DOHH2 (cell line): Measurements from ENCODE around the gene CUTC.

Experiments used
- H3F3A ChIP-seq: fragments of 200-600 bp; sonication (generic), shearing (Covaris generic); 2 replicates; pipeline ENCODE4 v1.6.0; 2016; ENCODE audit warnings: antibody characterized with exemption, mild to moderate bottlenecking; ENCODE audit not compliant: control insufficient read depth, insufficient read depth
- H3K27ac ChIP-seq: fragments of 200-600 bp; sonication (generic); 2 replicates; pipeline ENCODE4 v1.5.1; 2014; ENCODE audit warnings: low read depth, mild to moderate bottlenecking, low read length, moderate library complexity
- H3K27me3 ChIP-seq: fragments of 200-600 bp; sonication (generic); 2 replicates; pipeline ENCODE4 v1.6.1; 2014; ENCODE audit warnings: mild to moderate bottlenecking, low read length, mixed read lengths; ENCODE audit not compliant: control insufficient read depth
- H3K36me3 ChIP-seq: fragments of 200-600 bp; sonication (generic); 2 replicates; pipeline ENCODE4 v1.6.1; 2014; ENCODE audit warnings: mild to moderate bottlenecking, low read length, moderate library complexity, mixed read lengths; ENCODE audit not compliant: control insufficient read depth
- H3K4me1 ChIP-seq: fragments of 200-600 bp; sonication (generic); 2 replicates; pipeline ENCODE4 v1.6.1; 2014; ENCODE audit warnings: mild to moderate bottlenecking, low read length, mixed read lengths; ENCODE audit not compliant: control insufficient read depth
- H3K4me2 ChIP-seq: fragments of 200-600 bp; sonication (generic); 2 replicates; pipeline ENCODE4 v1.6.0; 2014; ENCODE audit warnings: mild to moderate bottlenecking, low read length, moderate library complexity
- H3K4me3 ChIP-seq: fragments of 200-600 bp; sonication (generic); 2 replicates; pipeline ENCODE4 v1.5.1; 2014; ENCODE audit warnings: mild to moderate bottlenecking, low read length, mixed read lengths
- H3K79me2 ChIP-seq: fragments of 200-600 bp; sonication (generic); 2 replicates; pipeline ENCODE4 v1.6.1; 2014; ENCODE audit warnings: mild to moderate bottlenecking, low read length, mixed read lengths; ENCODE audit not compliant: control insufficient read depth
- H3K9me2 ChIP-seq: fragments of 200-600 bp; sonication (generic); replicated peaks from 2 replicates; pipeline ENCODE4 v1.6.1; 2014; ENCODE audit warnings: mild to moderate bottlenecking, low read length, mixed read lengths; ENCODE audit not compliant: control insufficient read depth
- H3K9me3 ChIP-seq: fragments of 200-600 bp; sonication (generic); 2 replicates; pipeline ENCODE4 v1.6.1; 2014; ENCODE audit warnings: antibody characterized with exemption, low read length, mixed read lengths; ENCODE audit not compliant: control insufficient read depth, insufficient read depth
- H4K20me1 ChIP-seq: fragments of 200-600 bp; sonication (generic); 2 replicates; pipeline ENCODE4 v1.6.0; 2014; ENCODE audit warnings: low read depth, mild to moderate bottlenecking, antibody characterized with exemption, low read length, moderate library complexity; ENCODE audit not compliant: control insufficient read depth, insufficient read depth
- CTCF ChIP-seq: fragments of 200-600 bp; sonication (generic); IDR thresholded peaks from one replicate; pipeline ENCODE4 v1.5.1; 2014; ENCODE audit warnings: antibody characterized with exemption, mild to moderate bottlenecking, low read depth, low read length; ENCODE audit not compliant: poor library complexity, severe bottlenecking
- EZH2phosphoT487 ChIP-seq: fragments of 200-600 bp; sonication (generic); IDR thresholded peaks from 2 replicates; pipeline ENCODE4 v1.6.1; 2017; ENCODE audit warnings: borderline replicate concordance, mild to moderate bottlenecking, antibody characterized with exemption, low read length, moderate library complexity, mixed read lengths

CUTC gene

GRCh38 chr10:99698504-99699080 lies 33.4 kb upstream of the CUTC start:
- 0 out of 2 replicates have a peak, but pooled peaks cover 2% of the 10 kb centered on the region for H3K36me3 ChIP-seq
- TF ChIP-seq EZH2phosphoT487 (no peak), CTCF (peak; percentile 14)
- no peaks in the 10 kb centered on the region for H3K9me2 ChIP-seq
- no peaks in the 10 kb centered on the region for H3K27me3 ChIP-seq
- no peaks in the 10 kb centered on the region for H3F3A ChIP-seq
- no peaks in the 10 kb centered on the region for H4K20me1 ChIP-seq
- H3K4me2 ChIP-seq: no peak overlapping the region
- no peaks in the 10 kb centered on the region for H3K9me3 ChIP-seq
- no peaks in the 10 kb centered on the region for H3K79me2 ChIP-seq
- no peaks in the 10 kb centered on the region for H3K4me1 ChIP-seq
- no peak overlapping the region for H3K27ac ChIP-seq
- no peak overlapping the region for H3K4me3 ChIP-seq

- Histone ChIP-seq H3K4me2 (no peak overlapping the region), H4K20me1 (no peaks in the 10 kb centered on the region), H3F3A (no peaks in the 10 kb centered on the region), H3K4me3 (no peak overlapping the region), H3K4me1 (no peaks in the 10 kb centered on the region), H3K79me2 (no peaks in the 10 kb centered on the region), H3K27me3 (no peaks in the 10 kb centered on the region), H3K9me2 (no peaks in the 10 kb centered on the region), H3K9me3 (no peaks in the 10 kb centered on the region), H3K27ac (no peak overlapping the region), H3K36me3 (0 out of 2 replicates have a peak, but pooled peaks cover 2% of the 10 kb centered on the region)
- TF ChIP-seq CTCF: no peak
- TF ChIP-seq EZH2phosphoT487: no peak
These were observed 31.4 kb upstream of the CUTC start for GRCh38 chr10:99700649-99701048.

GRCh38 chr10:99708428-99709012 lies 23.5 kb upstream of the CUTC start:
- peaks cover 24% of the 10 kb centered on the region for H3K36me3 ChIP-seq
- no peaks in the 10 kb centered on the region for H3K9me2 ChIP-seq
- H3K4me3 ChIP-seq: no peak overlapping the region
- no peaks in the 10 kb centered on the region for H3K79me2 ChIP-seq
- no peaks in the 10 kb centered on the region for H3F3A ChIP-seq
- H3K9me3 ChIP-seq: no peaks in the 10 kb centered on the region
- H3K27ac ChIP-seq: no peak overlapping the region
- TF ChIP-seq CTCF: no peak
- TF ChIP-seq EZH2phosphoT487: no peak
- H3K4me1 ChIP-seq: no peaks in the 10 kb centered on the region
- H3K27me3 ChIP-seq: no peaks in the 10 kb centered on the region
- no peak overlapping the region for H3K4me2 ChIP-seq
- H4K20me1 ChIP-seq: no peaks in the 10 kb centered on the region
